ENCODE results near the gene BSCL2. TPM values are rescaled to one million over a fixed set of nuclear protein-coding genes. Genes with fewer than 3 reads are reported as not detected.

Gene BSCL2
- total and polyA plus RNA-seq, 2 donors (not counting 1 experiment from before 2014, with no cell fraction given) = 38.5 to 56.3 TPM

DNA sequence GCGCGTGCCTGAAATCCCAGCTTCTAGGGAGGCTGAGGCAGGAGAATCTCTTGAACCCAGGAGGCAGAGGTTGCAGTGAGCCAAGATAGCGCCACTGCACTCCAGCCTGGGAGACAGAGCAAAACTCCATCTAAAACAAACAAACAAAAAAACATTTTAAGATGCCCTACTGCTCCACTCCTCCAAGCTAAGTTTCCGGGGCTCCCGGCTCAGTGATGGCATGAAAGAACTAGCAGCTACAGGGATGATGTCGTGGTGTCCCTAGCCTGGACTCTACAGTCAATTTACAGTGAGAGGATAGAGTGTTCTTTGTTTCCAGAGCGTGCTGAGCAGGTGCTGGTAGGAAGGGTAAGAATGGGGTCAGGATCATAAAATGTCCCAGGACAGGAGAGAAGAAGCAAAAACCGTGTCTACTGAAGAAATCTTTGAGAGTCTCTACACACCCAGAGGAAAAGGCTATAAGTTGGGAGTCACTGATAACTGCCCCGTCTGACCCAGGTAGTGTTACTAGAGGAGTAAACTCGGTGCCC, 47.9 kb upstream of the BSCL2 start:
- DNase-seq (no peak), ATAC-seq (ENCODE audit: low read depth) (no peak)
- H2AFZ ChIP-seq (ENCODE audit: insufficient read depth, low read depth, low read length, poor library complexity, severe bottlenecking) = no peak overlapping the region
- no peaks in the 10 kb centered on the region for H3K27me3 ChIP-seq (replicated peaks in 1 of 4; ENCODE audit: control extremely low read depth in 1 of 4, control insufficient read depth in 3 of 4, insufficient read depth in 4 of 4, low read length in 3 of 4)
- no peak overlapping the region for H3K4me3 ChIP-seq (ENCODE audit: control extremely low read depth in 1 of 5, extremely low read depth in 1 of 5, insufficient read depth in 1 of 5, low read depth in 2 of 5, low read length in 4 of 5)
- no peak for TF ChIP-seq EZH2 (IDR thresholded peaks at IDR 0.05; ENCODE audit: borderline replicate concordance, insufficient read depth, low read depth, low read length, poor library complexity, severe bottlenecking)
- TF ChIP-seq, protein P1, sequence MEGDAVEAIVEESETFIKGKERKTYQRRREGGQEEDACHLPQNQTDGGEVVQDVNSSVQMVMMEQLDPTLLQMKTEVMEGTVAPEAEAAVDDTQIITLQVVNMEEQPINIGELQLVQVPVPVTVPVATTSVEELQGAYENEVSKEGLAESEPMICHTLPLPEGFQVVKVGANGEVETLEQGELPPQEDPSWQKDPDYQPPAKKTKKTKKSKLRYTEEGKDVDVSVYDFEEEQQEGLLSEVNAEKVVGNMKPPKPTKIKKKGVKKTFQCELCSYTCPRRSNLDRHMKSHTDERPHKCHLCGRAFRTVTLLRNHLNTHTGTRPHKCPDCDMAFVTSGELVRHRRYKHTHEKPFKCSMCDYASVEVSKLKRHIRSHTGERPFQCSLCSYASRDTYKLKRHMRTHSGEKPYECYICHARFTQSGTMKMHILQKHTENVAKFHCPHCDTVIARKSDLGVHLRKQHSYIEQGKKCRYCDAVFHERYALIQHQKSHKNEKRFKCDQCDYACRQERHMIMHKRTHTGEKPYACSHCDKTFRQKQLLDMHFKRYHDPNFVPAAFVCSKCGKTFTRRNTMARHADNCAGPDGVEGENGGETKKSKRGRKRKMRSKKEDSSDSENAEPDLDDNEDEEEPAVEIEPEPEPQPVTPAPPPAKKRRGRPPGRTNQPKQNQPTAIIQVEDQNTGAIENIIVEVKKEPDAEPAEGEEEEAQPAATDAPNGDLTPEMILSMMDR (IDR thresholded peaks at IDR 0.05) = no peak
- no peak overlapping the region for H3K4me2 ChIP-seq (replicated peaks; ENCODE audit: low read depth, low read length, poor library complexity, severe bottlenecking)
- H3K4me1 ChIP-seq (ENCODE audit: control insufficient read depth in 2 of 2, insufficient read depth in 2 of 2, low read length in 2 of 2) = peaks cover 7 to 21% of the 10 kb centered on the region in 2 donors
- no peaks in the 10 kb centered on the region for H3K9me3 Mint-ChIP-seq (ENCODE audit: insufficient read depth)
- intact Hi-C loops (cut with micrococcal nuclease) = no loop called here
- H3K27ac Mint-ChIP-seq = peak overlapping the region; percentile 79
- no peaks in the 10 kb centered on the region for H4K20me1 ChIP-seq (ENCODE audit: control insufficient read depth, insufficient read depth, low read length, poor library complexity, severe bottlenecking)
- peaks cover 23% of the 10 kb centered on the region for H3K4me1 Mint-ChIP-seq
- H3K4me3 Mint-ChIP-seq = peak overlapping the region; percentile 72
- POLR2A ChIA-PET = interaction anchor here (0.6 to 3.9 kb wide), 6 partner anchors 9 to 127 kb away, joined by 9 to 75 read pairs (median 20); partner anchors contain the start of genes HNRNPUL2, TAF6L and TTC9C
- H3K9ac ChIP-seq (ENCODE audit: low read length) = no peak overlapping the region
- CTCF ChIA-PET = interaction anchor here (1.5 to 2.0 kb wide), 2 partner anchors 28 to 108 kb away, joined by 7 to 12 read pairs; partner anchors contain the start of gene HNRNPUL2
- 93% methylated on average over 3 of the region's 10 CpGs for WGBS (ENCODE audit: insufficient coverage)
- peaks cover 38% of the 10 kb centered on the region for H3K79me2 ChIP-seq (ENCODE audit: control insufficient read depth, insufficient read depth, low read length)
- H3K27me3 Mint-ChIP-seq = no peaks in the 10 kb centered on the region
- peaks cover 0 to 11% of the 10 kb centered on the region in 2 experiments for H3K36me3 ChIP-seq (replicated peaks in 1 of 2; ENCODE audit: control extremely low read depth in 1 of 2, control insufficient read depth in 1 of 2, extremely low read depth in 1 of 2, insufficient read depth in 2 of 2, low read length in 1 of 2)
- no peak overlapping the region for H3K27ac ChIP-seq (ENCODE audit: low read length in 2 of 2)
- no peaks in the 10 kb centered on the region for H3K9me3 ChIP-seq (ENCODE audit: control extremely low read depth in 1 of 3, control insufficient read depth in 2 of 3, insufficient read depth in 1 of 3, low read length in 2 of 3)
